Smooth muscle cell (in vitro differentiated cells): Measurements from ENCODE around the gene SEZ6L2. TPM values are rescaled to one million over a fixed set of nuclear protein-coding genes. Genes with fewer than 3 reads are reported as not detected.
"Not testable (repeated sequence)": the region's sequence is repeated elsewhere in the genome, so short reads cannot be mapped to it uniquely, and the experiment has no call there.

Experiments used
- DNase-seq: peaks from one replicate; lab custom pipeline; 2025; ENCODE audit not compliant: unreplicated experiment; lab: John Stamatoyannopoulos, UW
- H2AFZ ChIP-seq: fragments of 200-600 bp; sonication (generic); 2 replicates; pipeline ENCODE4 v1.6.0; 2016; ENCODE audit warnings: antibody characterized with exemption, low read depth, mild to moderate bottlenecking
- H3F3A ChIP-seq: fragments of 200-600 bp; sonication (generic); 2 replicates; pipeline ENCODE4 v1.6.0; 2017; ENCODE audit warnings: antibody characterized with exemption, low read depth
- H3K27ac ChIP-seq: fragments of 200-600 bp; sonication (generic); 2 replicates; pipeline ENCODE4 v1.5.1; 2016; ENCODE audit warnings: low read depth, mild to moderate bottlenecking
- H3K27me3 ChIP-seq: fragments of 200-600 bp; sonication (generic); 2 replicates; pipeline ENCODE4 v1.6.1; 2016; ENCODE audit warnings: low read depth, mild to moderate bottlenecking
- H3K36me3 ChIP-seq: fragments of 200-600 bp; sonication (generic); 2 replicates; pipeline ENCODE4 v1.5.1; 2016; ENCODE audit warnings: low read depth
- H3K4me1 ChIP-seq: fragments of 200-600 bp; sonication (generic); 2 replicates; pipeline ENCODE4 v1.5.1; 2016; ENCODE audit warnings: low read depth
- H3K4me2 ChIP-seq: fragments of 200-600 bp; sonication (generic); 2 replicates; pipeline ENCODE4 v1.6.0; 2016; ENCODE audit warnings: mild to moderate bottlenecking
- H3K4me3 ChIP-seq: fragments of 200-600 bp; sonication (generic); 2 replicates; pipeline ENCODE4 v1.5.1; 2016; ENCODE audit warnings: mild to moderate bottlenecking
- H3K79me2 ChIP-seq: fragments of 200-600 bp; sonication (generic); 2 replicates; pipeline ENCODE4 v1.6.0; 2016; ENCODE audit warnings: low read depth, mild to moderate bottlenecking
- H3K9ac ChIP-seq: fragments of 200-600 bp; sonication (generic); 2 replicates; pipeline ENCODE4 v1.6.0; 2016; ENCODE audit warnings: low read depth
- H3K9me3 ChIP-seq: fragments of 200-600 bp; sonication (generic); replicated peaks from 2 replicates; pipeline ENCODE4 v1.5.1; 2016; ENCODE audit warnings: low read depth
- H4K20me1 ChIP-seq: fragments of 200-600 bp; sonication (generic); 2 replicates; pipeline ENCODE4 v1.6.0; 2016; ENCODE audit warnings: low read depth
- WGBS: methylation state at CpG from one replicate; pipeline ENCODE4 v1.1.7; 2016; ENCODE audit warnings: low lambda C conversion rate; 5-methylcytosine and 5-hydroxymethylcytosine counted together
- polyA plus RNA-seq: library from polyadenylated mRNA; unstranded; fragments of >200 nt; fragmentation: Nextera tagmentation; extraction: Ambion mirVana; gene quantifications from 2 replicates; pipeline ENCODE4 v1.2.1, GENCODE V29; 2016
- total RNA-seq: library from RNA; depleted of rRNA; stranded (reverse); fragments of >200 nt; gene quantifications from 2 replicates; pipeline ENCODE4 v1.2.3, GENCODE V29; 2014
- TF ChIP-seq, protein P1 (sequence below): fragments of 200-600 bp; sonication (generic); IDR thresholded peaks from 2 replicates; pipeline ENCODE4 v1.5.1; 2017; ENCODE audit warnings: borderline replicate concordance, mild to moderate bottlenecking, antibody characterized with exemption; ENCODE audit not compliant: insufficient read depth, poor library complexity, severe bottlenecking

SEZ6L2 gene
- total and polyA plus RNA-seq, 2 experiments from 2014 or later: 46.1 to 178 TPM

DNA sequence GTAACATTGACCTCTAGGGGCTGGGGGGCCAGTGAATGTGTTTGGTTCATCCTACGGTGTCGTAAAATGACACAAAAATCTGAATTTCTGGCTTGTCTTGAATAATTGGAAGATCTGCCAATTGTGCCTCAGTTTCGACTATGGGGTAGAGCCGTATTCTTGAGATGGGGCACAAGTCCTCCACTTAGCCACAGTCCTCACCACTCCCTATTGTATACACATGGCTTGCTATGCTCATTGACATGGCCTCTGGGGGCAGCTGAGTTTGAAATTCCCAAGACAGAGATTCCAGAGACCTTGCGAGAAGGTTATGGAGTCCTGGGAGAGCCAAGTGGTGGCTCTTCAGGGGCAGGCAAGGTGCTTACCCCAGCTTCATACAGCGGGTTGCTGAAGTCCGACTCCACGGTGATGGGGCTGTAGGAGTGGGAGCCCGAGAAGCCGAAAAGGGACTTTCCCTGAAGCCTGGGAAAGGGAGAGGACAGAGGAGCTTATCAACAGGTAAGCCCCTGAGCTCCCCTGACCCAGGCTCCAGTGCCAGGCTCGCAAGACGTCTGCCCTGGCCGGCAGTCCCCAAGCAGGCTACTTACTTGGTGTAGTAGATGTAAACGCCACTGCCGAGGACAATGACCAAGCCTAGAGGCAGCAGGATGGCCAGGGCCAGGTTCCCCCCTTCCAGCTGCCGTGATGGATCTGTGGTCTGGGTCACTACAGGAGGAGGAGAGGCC lies 27.4 kb downstream of the SEZ6L2 start:
- Histone ChIP-seq H3F3A (no peaks in the 10 kb centered on the region), H4K20me1 (no peaks in the 10 kb centered on the region), H3K36me3 (no peaks in the 10 kb centered on the region), H3K4me3 (no peak overlapping the region), H3K4me1 (no peaks in the 10 kb centered on the region), H3K27ac (no peak overlapping the region), H3K4me2 (no peak overlapping the region), H3K27me3 (peaks cover 11% of the 10 kb centered on the region), H2AFZ (no peak overlapping the region), H3K9ac (no peak overlapping the region), H3K79me2 (no peaks in the 10 kb centered on the region), H3K9me3 (no peaks in the 10 kb centered on the region)
- TF ChIP-seq, protein P1, sequence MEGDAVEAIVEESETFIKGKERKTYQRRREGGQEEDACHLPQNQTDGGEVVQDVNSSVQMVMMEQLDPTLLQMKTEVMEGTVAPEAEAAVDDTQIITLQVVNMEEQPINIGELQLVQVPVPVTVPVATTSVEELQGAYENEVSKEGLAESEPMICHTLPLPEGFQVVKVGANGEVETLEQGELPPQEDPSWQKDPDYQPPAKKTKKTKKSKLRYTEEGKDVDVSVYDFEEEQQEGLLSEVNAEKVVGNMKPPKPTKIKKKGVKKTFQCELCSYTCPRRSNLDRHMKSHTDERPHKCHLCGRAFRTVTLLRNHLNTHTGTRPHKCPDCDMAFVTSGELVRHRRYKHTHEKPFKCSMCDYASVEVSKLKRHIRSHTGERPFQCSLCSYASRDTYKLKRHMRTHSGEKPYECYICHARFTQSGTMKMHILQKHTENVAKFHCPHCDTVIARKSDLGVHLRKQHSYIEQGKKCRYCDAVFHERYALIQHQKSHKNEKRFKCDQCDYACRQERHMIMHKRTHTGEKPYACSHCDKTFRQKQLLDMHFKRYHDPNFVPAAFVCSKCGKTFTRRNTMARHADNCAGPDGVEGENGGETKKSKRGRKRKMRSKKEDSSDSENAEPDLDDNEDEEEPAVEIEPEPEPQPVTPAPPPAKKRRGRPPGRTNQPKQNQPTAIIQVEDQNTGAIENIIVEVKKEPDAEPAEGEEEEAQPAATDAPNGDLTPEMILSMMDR: no peak
- WGBS: 97% methylated on average over 16 of the region's 16 CpGs
- no peak for DNase-seq

DNA sequence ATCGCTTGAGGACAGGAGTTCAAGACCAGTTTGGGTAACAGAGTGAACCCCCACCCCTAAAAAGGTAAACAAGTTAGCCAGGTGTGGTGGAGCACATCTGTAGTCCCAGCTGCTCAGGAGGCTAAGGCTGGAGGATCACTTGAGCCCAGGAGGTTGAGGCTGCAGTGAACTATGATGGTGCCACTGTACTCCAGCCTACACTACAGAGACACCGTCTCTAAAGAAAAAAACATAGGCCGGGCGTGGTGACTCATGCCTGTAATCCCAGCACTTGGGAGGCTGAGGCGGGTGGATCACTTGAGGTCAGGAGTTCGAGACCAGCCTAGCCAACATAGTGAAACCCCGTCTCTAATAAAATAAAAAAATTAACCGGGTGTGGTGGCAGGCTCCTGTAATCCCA lies 30.3 kb downstream of the SEZ6L2 start:
- not testable (repeated sequence) for H3K27me3 ChIP-seq, H3K4me2 ChIP-seq, DNase-seq, H3K4me3 ChIP-seq, H4K20me1 ChIP-seq, H3K79me2 ChIP-seq, H3K4me1 ChIP-seq, H3K9ac ChIP-seq, H3K36me3 ChIP-seq, H2AFZ ChIP-seq, H3K27ac ChIP-seq, H3F3A ChIP-seq, H3K9me3 ChIP-seq
- WGBS: 87% methylated on average over 8 of the region's 8 CpGs

DNA sequence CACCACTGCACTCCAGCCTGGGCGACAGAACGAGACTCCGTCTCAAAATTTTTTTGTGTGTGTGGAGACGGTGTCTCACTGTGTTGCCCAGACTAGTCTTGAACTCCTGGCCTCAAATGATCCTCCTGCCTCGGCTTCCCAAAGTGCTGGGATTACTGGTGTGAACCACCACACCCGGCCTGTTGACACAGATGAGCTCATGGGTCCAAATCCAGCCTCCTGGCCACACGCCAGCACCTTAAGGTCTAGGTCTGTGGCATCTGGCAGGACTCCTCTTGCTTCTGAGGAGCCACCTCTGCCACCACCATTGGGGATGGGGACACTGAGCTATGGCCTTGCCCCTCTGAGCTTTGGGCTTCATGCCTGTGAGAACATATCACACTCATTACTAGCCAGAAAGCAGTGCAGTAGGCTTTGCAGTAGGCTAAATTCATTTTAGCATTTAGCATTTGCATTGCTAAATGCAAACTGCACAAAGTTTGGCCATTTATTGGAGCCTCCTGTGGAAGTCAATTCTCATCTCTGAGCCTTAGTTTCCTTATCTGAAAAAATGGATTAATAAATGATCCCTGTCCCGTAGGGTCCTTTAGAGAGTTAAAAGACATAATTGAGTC lies 30.8 kb downstream of the SEZ6L2 start:
- Histone ChIP-seq H3K9me3 (no peaks in the 10 kb centered on the region), H3K79me2 (no peaks in the 10 kb centered on the region), H3K36me3 (no peaks in the 10 kb centered on the region), H3F3A (no peaks in the 10 kb centered on the region), H3K27me3 (no peaks in the 10 kb centered on the region), H3K4me1 (peaks cover 3% of the 10 kb centered on the region), H2AFZ (no peak overlapping the region), H3K4me3 (no peak overlapping the region), H3K9ac (no peak overlapping the region), H4K20me1 (no peaks in the 10 kb centered on the region), H3K4me2 (no peak overlapping the region), H3K27ac (no peak overlapping the region)
- DNase-seq: no peak
- TF ChIP-seq, protein P1: no peak
- WGBS: 77% methylated on average over 8 of the region's 8 CpGs

DNA sequence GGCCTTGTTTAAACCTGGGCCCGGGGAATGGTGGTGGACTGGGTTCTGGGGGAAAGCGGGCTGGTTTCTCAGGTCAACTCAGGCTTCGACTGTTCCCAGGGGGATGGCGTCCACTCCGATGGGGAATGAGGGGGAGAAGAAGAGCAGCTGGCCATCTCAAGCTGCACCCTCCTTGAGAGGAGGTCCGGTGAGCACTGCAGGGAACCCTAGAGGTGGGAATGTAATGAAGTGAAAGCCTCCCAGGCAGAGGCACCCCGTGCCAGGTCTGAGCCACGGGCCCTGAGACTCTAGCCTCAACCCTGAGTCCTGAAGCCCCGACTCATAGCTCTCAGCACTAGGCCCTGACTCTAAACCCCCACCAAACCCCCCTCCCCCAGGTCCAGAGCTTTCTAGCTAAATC lies 35.1 kb downstream of the SEZ6L2 start:
- no peaks in the 10 kb centered on the region for H4K20me1 ChIP-seq

More for the DNA sequence above, 35.1 kb downstream of the SEZ6L2 start:
- Histone ChIP-seq H3K79me2 (peaks cover 15% of the 10 kb centered on the region), H3F3A (no peaks in the 10 kb centered on the region), H3K27ac (no peak overlapping the region), H3K4me1 (peaks cover 15% of the 10 kb centered on the region), H3K27me3 (no peaks in the 10 kb centered on the region), H3K9ac (no peak overlapping the region), H3K9me3 (no peaks in the 10 kb centered on the region), H2AFZ (peak overlapping the region; percentile 43), H3K36me3 (no peaks in the 10 kb centered on the region), H3K4me2 (no peak overlapping the region), H3K4me3 (no peak overlapping the region)
- WGBS: 97% methylated on average over 7 of the region's 9 CpGs
- no peak for DNase-seq
- TF ChIP-seq, protein P1: no peak
